GM12873 (cell line): ENCODE results near the gene SLC9B2.

Source experiments
- CTCF ChIP-seq: IDR thresholded peaks from 2 replicates; pipeline ENCODE4 v1.5.1; 2012; ENCODE audit warnings: low read depth, mild to moderate bottlenecking, moderate library complexity, low read length, control low read depth; ENCODE audit not compliant: insufficient read depth; ENCODE audit errors: missing control alignments

Gene SLC9B2

GRCh38 chr4:103092245-103092644 is 15.7 kb upstream of the SLC9B2 start:
- no peak for TF ChIP-seq CTCF

GRCh38 chr4:103091601-103092223 is 15.2 kb upstream of the SLC9B2 start:
- TF ChIP-seq CTCF = peak; percentile 70

- no peak for TF ChIP-seq CTCF
Measured at GRCh38 chr4:103089481-103089880, 12.9 kb upstream of the SLC9B2 start.

GRCh38 chr4:103086551-103086950 is 10.0 kb upstream of the SLC9B2 start:
- no peak for TF ChIP-seq CTCF

- TF ChIP-seq CTCF = no peak
Measured at GRCh38 chr4:103085555-103086196, 9.1 kb upstream of the SLC9B2 start.

GRCh38 chr4:103079621-103080020 is 3.1 kb upstream of the SLC9B2 start:
- TF ChIP-seq CTCF = no peak

- peak; percentile 11 for TF ChIP-seq CTCF
Measured at GRCh38 chr4:103075894-103076746, 441 bp downstream of the SLC9B2 start.
